ENCODE results near the gene CEP89. TPM values are rescaled to one million over a fixed set of nuclear protein-coding genes. Genes with fewer than 3 reads are reported as not detected.

Gene CEP89
- total RNA-seq, 4 donors from 2014 or later, result 4.6 to 10.5 (median 8.7) TPM

- Histone ChIP-seq H3K9me3 (no peaks in the 10 kb centered on the region), H3K4me3 (no peak overlapping the region), H3K36me3 (peaks cover 0 to 78% (median 0%) of the 10 kb centered on the region in 3 donors), H3K27me3 (no peaks in the 10 kb centered on the region), H3K27ac (no peak overlapping the region), H3K4me1 (no peaks in the 10 kb centered on the region)
- intact Hi-C loops (cut with DNase I), result no loop called here
- DNase-seq, result no peak
- TF ChIP-seq CTCF (IDR thresholded peaks at IDR 0.05) (no peak), POLR2A (IDR thresholded peaks at IDR 0.05) (no peak)
- WGBS, 2 donors, result 67 to 80% methylated on average over 11 to 12 of the region's 12 CpGs
Observed at GRCh38 chr19:32914879-32915660, 56.7 kb downstream of the CEP89 start.

GRCh38 chr19:32911467-32911866 is 60.3 kb downstream of the CEP89 start:
- Histone ChIP-seq H3K27me3 (no peaks in the 10 kb centered on the region), H3K36me3 (peaks cover 0 to 73% (median 0%) of the 10 kb centered on the region in 3 donors), H3K4me3 (no peak overlapping the region), H3K27ac (no peak overlapping the region), H3K9me3 (no peaks in the 10 kb centered on the region), H3K4me1 (peaks cover 0 to 3% (median 0%) of the 10 kb centered on the region in 3 donors)
- WGBS, 2 donors, result 91 to 93% methylated on average over 4 of the region's 4 CpGs
- DNase-seq, result no peak
- TF ChIP-seq CTCF (IDR thresholded peaks at IDR 0.05) (no peak), POLR2A (IDR thresholded peaks at IDR 0.05) (no peak)
- intact Hi-C loops (cut with DNase I), result no loop called here

GRCh38 chr19:32910874-32911273 is 60.9 kb downstream of the CEP89 start:
- Histone ChIP-seq H3K36me3 (peaks cover 0 to 68% (median 0%) of the 10 kb centered on the region in 3 donors), H3K4me3 (no peak overlapping the region), H3K27me3 (no peaks in the 10 kb centered on the region), H3K9me3 (no peaks in the 10 kb centered on the region), H3K27ac (no peak overlapping the region), H3K4me1 (peaks cover 0 to 3% (median 0%) of the 10 kb centered on the region in 3 donors)
- no peak for TF ChIP-seq CTCF (IDR thresholded peaks at IDR 0.05)
- TF ChIP-seq POLR2A (IDR thresholded peaks at IDR 0.05), result no peak
- WGBS, 2 donors, result 81 to 100% methylated on average over 5 of the region's 5 CpGs
- intact Hi-C loops (cut with DNase I), result no loop called here
- DNase-seq, result no peak

DNA sequence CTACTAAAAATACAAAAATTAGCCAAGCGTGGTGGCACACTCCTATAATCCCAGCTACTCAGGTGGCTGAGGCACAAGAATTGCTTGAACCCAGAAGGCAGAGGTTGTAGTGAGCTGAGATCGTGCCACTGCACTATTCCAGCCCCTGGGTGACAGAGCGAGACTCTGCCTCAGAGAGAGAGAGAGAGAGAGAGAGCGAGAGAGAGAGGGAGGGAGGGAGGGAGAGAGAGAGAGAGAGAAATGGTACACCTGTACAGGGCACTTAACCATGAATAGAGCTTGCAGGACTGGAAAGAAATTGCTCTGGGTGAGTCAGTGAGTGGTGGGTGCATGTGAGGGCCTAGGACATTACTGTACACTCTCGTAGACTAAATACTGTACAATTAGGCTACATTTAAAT is 61.7 kb downstream of the CEP89 start:
- H3K36me3 ChIP-seq, result peaks cover 0 to 70% (median 0%) of the 10 kb centered on the region in 3 donors
- peaks cover 0 to 3% (median 0%) of the 10 kb centered on the region in 3 donors for H3K4me1 ChIP-seq
- no peaks in the 10 kb centered on the region for H3K9me3 ChIP-seq
- H3K27ac ChIP-seq, result no peak overlapping the region
- H3K27me3 ChIP-seq, result no peaks in the 10 kb centered on the region
- no peak for TF ChIP-seq POLR2A (IDR thresholded peaks at IDR 0.05)
- TF ChIP-seq CTCF (IDR thresholded peaks at IDR 0.05), result no peak
- intact Hi-C loops (cut with DNase I), result no loop called here
- H3K4me3 ChIP-seq, result no peak overlapping the region
- WGBS, 2 donors, result 91 to 96% methylated on average over 4 to 5 of the region's 5 CpGs
- DNase-seq, result no peak

- peaks cover 0 to 62% (median 0%) of the 10 kb centered on the region in 3 donors for H3K36me3 ChIP-seq
- intact Hi-C loops (cut with DNase I), result no loop called here
Observed at GRCh38 chr19:32909257-32909656, 62.5 kb downstream of the CEP89 start.

More at GRCh38 chr19:32909257-32909656, 62.5 kb downstream of the CEP89 start:
- no peaks in the 10 kb centered on the region for H3K9me3 ChIP-seq
- no peaks in the 10 kb centered on the region for H3K27me3 ChIP-seq
- H3K4me1 ChIP-seq, result peaks cover 0 to 3% (median 0%) of the 10 kb centered on the region in 3 donors
- DNase-seq, result no peak
- H3K4me3 ChIP-seq, result no peak overlapping the region
- TF ChIP-seq POLR2A (IDR thresholded peaks at IDR 0.05), result no peak
- no peak for TF ChIP-seq CTCF (IDR thresholded peaks at IDR 0.05)
- no peak overlapping the region for H3K27ac ChIP-seq
